Sigmoid colon (tissue), 7 donors: ENCODE data around the gene EXOC6. TPM values are rescaled to one million over a fixed set of nuclear protein-coding genes. Genes with fewer than 3 reads are reported as not detected.
A peak's percentile ranks its signal among the peaks of the same experiment; 100 is the strongest.

ENCODE experiments used
- DNase-seq: peaks from one replicate; pipeline ENCODE4 v3.0.0-alpha.2; 2019
- H3K27ac ChIP-seq, 4 donors: fragments of 200-600 bp; sonication (generic); one replicate each; pipeline ENCODE4 v1.5.1; 2016 to 2019; ENCODE audit warnings: mild to moderate bottlenecking in 1 of 4
- H3K27me3 ChIP-seq, 3 donors: fragments of 200-600 bp; sonication (generic); one replicate each; pipeline ENCODE4 v1.5.1; 2019; ENCODE audit warnings: mild to moderate bottlenecking in 1 of 3
- H3K36me3 ChIP-seq, 4 donors: fragments of 200-600 bp; sonication (generic); one replicate each; pipeline ENCODE4 v1.5.1; 2016 to 2019
- H3K4me1 ChIP-seq, 4 donors: fragments of 200-600 bp; sonication (generic); one replicate each; pipeline ENCODE4 v1.5.1; 2017 to 2019
- H3K4me3 ChIP-seq, 4 donors: fragments of 200-600 bp; sonication (generic); one replicate each; pipeline ENCODE4 v1.5.1; 2017 to 2019; ENCODE audit warnings: mild to moderate bottlenecking in 2 of 4, moderate library complexity in 1 of 4
- H3K9me3 ChIP-seq, 4 donors: fragments of 200-600 bp in 3 of 4; sonication (generic) in 3 of 4; one replicate each; pipeline versions ENCODE4 v1.5.1 to v1.6.1; 2013 to 2019
- CTCF ChIP-seq, 4 experiments: fragments of 450-650 bp in 3 of 4; fragments of 200-600 bp in 1 of 4; IDR thresholded peaks; one replicate each; pipeline ENCODE4 v1.5.1; 2016 to 2019; ENCODE audit warnings: antibody characterized with exemption in 4 of 4, mild to moderate bottlenecking in 3 of 4, moderate library complexity in 2 of 4
- EP300 ChIP-seq, 4 donors: sonication (generic); formaldehyde crosslinking; IDR thresholded peaks; one replicate each; pipeline ENCODE4 v1.6.1; 2017; ENCODE audit warnings: antibody characterized with exemption in 4 of 4
- POLR2A ChIP-seq, 2 donors: fragments of 450-650 bp; IDR thresholded peaks; one replicate each; pipeline ENCODE4 v1.6.1; 2016; ENCODE audit warnings: antibody characterized with exemption in 2 of 2, mild to moderate bottlenecking in 2 of 2, moderate library complexity in 2 of 2
- POLR2AphosphoS5 ChIP-seq, 4 donors: sonication (generic); formaldehyde crosslinking; IDR thresholded peaks; one replicate each; pipeline ENCODE4 v1.6.1; 2017; ENCODE audit warnings: antibody characterized with exemption in 4 of 4
- WGBS, 2 donors: extraction: QIAGEN DNeasy Blood & Tissue Kit; methylation state at CpG; one replicate each; pipeline ENCODE4 v1.1.7; 2013; 5-methylcytosine and 5-hydroxymethylcytosine counted together
- intact Hi-C: fragments of 100-400 bp; cut with DNase I; formaldehyde crosslinking; loops from one replicate; pipeline ENCODE4 v1.15.1; 2023
- polyA plus RNA-seq, 3 donors: library from polyadenylated mRNA; stranded (reverse); fragments of 200-250 nt; gene quantifications; one replicate each; pipeline ENCODE4 v1.2.3, GENCODE V29; 2013
- total RNA-seq, 4 donors: library from RNA; depleted of rRNA; stranded (reverse); fragments of >200 nt; gene quantifications; one replicate each; pipeline ENCODE4 v1.1.0, GENCODE V29; 2016
- donor health status: healthy with polysubstance abuse.
- donor health status: Bipolar disorder and iron deficiency.
- donor health status: healthy.

Gene EXOC6
- total and polyA plus RNA-seq, 7 donors = 6.6 to 20.2 (median 16.6) TPM

GRCh38 chr10:93069245-93069561 is 220.9 kb downstream of the EXOC6 start:
- no peak for TF ChIP-seq EP300 (IDR thresholded peaks at IDR 0.05)
- TF ChIP-seq POLR2A (IDR thresholded peaks at IDR 0.05) = no peak
- no peak for TF ChIP-seq CTCF (IDR thresholded peaks at IDR 0.05)
- TF ChIP-seq POLR2AphosphoS5 (IDR thresholded peaks at IDR 0.05) = no peak
- Histone ChIP-seq H3K4me3 (no peak overlapping the region), H3K27ac (no peak overlapping the region), H3K4me1 (peaks cover 0 to 48% (median 37%) of the 10 kb centered on the region in 4 donors), H3K9me3 (no peaks in the 10 kb centered on the region), H3K36me3 (no peaks in the 10 kb centered on the region), H3K27me3 (peaks cover 48 to 100% (median 92%) of the 10 kb centered on the region in 3 donors)
- 28 to 40% methylated on average over 10 of the region's 10 CpGs for WGBS, 2 donors
- intact Hi-C loops = no loop called here
- no peak for DNase-seq

GRCh38 chr10:93070378-93071176 is 222.3 kb downstream of the EXOC6 start:
- Histone ChIP-seq H3K36me3 (no peaks in the 10 kb centered on the region), H3K27ac (no peak overlapping the region), H3K4me1 (peaks cover 0 to 58% (median 46%) of the 10 kb centered on the region in 4 donors), H3K4me3 (no peak overlapping the region), H3K27me3 (peaks cover 54 to 100% (median 96%) of the 10 kb centered on the region in 3 donors), H3K9me3 (no peaks in the 10 kb centered on the region)
- WGBS, 2 donors = 69 to 73% methylated on average over 5 of the region's 5 CpGs
- DNase-seq = no peak
- intact Hi-C loops = no loop called here
- TF ChIP-seq EP300 (IDR thresholded peaks at IDR 0.05) (no peak), CTCF (IDR thresholded peaks at IDR 0.05) (no peak), POLR2A (IDR thresholded peaks at IDR 0.05) (no peak), POLR2AphosphoS5 (IDR thresholded peaks at IDR 0.05) (no peak)

- Histone ChIP-seq H3K27ac (no peak overlapping the region), H3K9me3 (no peaks in the 10 kb centered on the region), H3K36me3 (no peaks in the 10 kb centered on the region), H3K27me3 (peaks cover 49 to 100% (median 94%) of the 10 kb centered on the region in 3 donors), H3K4me1 (peaks cover 0 to 52% (median 44%) of the 10 kb centered on the region in 4 donors), H3K4me3 (no peak overlapping the region)
- 52 to 57% methylated on average over 7 of the region's 7 CpGs for WGBS, 2 donors
- DNase-seq = no peak
- TF ChIP-seq CTCF (IDR thresholded peaks at IDR 0.05) = no peak
- TF ChIP-seq EP300 (IDR thresholded peaks at IDR 0.05) = no peak
- TF ChIP-seq POLR2AphosphoS5 (IDR thresholded peaks at IDR 0.05) = no peak
- no peak for TF ChIP-seq POLR2A (IDR thresholded peaks at IDR 0.05)
- intact Hi-C loops = no loop called here
These were observed 222.8 kb downstream of the EXOC6 start for GRCh38 chr10:93071177-93071472.

- TF ChIP-seq POLR2A (IDR thresholded peaks at IDR 0.05) = no peak
- no peak for TF ChIP-seq POLR2AphosphoS5 (IDR thresholded peaks at IDR 0.05)
- TF ChIP-seq EP300 (IDR thresholded peaks at IDR 0.05) = no peak
- no peak for TF ChIP-seq CTCF (IDR thresholded peaks at IDR 0.05)
- peak overlapping the region in 3 of 4 donors; percentile 15 to 44 (median 27) for H3K4me3 ChIP-seq
- H3K36me3 ChIP-seq = no peaks in the 10 kb centered on the region
- intact Hi-C loops = no loop called here
- DNase-seq = no peak
- H3K27ac ChIP-seq = no peak overlapping the region
- peaks cover 43 to 100% (median 88%) of the 10 kb centered on the region in 3 donors for H3K27me3 ChIP-seq
- WGBS, 2 donors = 1 to 3% methylated on average over 37 of the region's 37 CpGs
- no peaks in the 10 kb centered on the region for H3K9me3 ChIP-seq
- H3K4me1 ChIP-seq = peaks cover 0 to 50% (median 43%) of the 10 kb centered on the region in 4 donors
These were observed 223.4 kb downstream of the EXOC6 start for GRCh38 chr10:93071674-93072224.
